Activated CD4-positive, alpha-beta memory T cell treated with anti-CD3 and anti-CD28 coated beads for 36 hours (primary cell): ENCODE results near the gene LMF1. TPM values are rescaled to one million over a fixed set of nuclear protein-coding genes. Genes with fewer than 3 reads are reported as not detected.

Experiments
- CTCF ChIA-PET: fragments of 350-600 bp; sonication (Branson Sonifier 250); formaldehyde crosslinking; loops from one replicate; lab custom pipeline; 2021; ENCODE audit warnings: antibody characterized with exemption, inconsistent platforms; lab: Charles Lee
- POLR2A ChIA-PET: fragments of 350-600 bp; sonication (Branson Sonifier 250); formaldehyde crosslinking; loops from one replicate; lab custom pipeline; 2021; ENCODE audit warnings: antibody characterized with exemption; lab: Charles Lee
- DNase-seq: peaks from one replicate; pipeline ENCODE4 v3.0.0-alpha.2; 2020
- H3K27ac Mint-ChIP-seq: one replicate; pipeline ENCODE4 v1.8.0; 2021; ENCODE audit warnings: mixed read lengths
- H3K27me3 Mint-ChIP-seq: one replicate; pipeline ENCODE4 v1.8.0; 2021; ENCODE audit warnings: mixed read lengths
- H3K36me3 Mint-ChIP-seq: one replicate; pipeline ENCODE4 v1.8.0; 2021; ENCODE audit warnings: mixed read lengths
- H3K4me1 Mint-ChIP-seq: one replicate; pipeline ENCODE4 v1.8.0; 2021; ENCODE audit warnings: low read depth, mixed read lengths
- H3K4me3 Mint-ChIP-seq: one replicate; pipeline ENCODE4 v1.8.0; 2021; ENCODE audit warnings: mild to moderate bottlenecking, mixed read lengths
- H3K9me3 Mint-ChIP-seq: one replicate; pipeline ENCODE4 v1.8.0; 2021; ENCODE audit warnings: mixed read lengths
- intact Hi-C: fragments of 100-400 bp; cut with micrococcal nuclease; formaldehyde crosslinking; loops from one replicate; pipeline ENCODE4 v1.15.1; 2023
- total RNA-seq, 2 experiments: library from RNA; stranded (reverse); gene quantifications; one replicate each; pipeline ENCODE4 v1.2.3, GENCODE V29; 2021

Gene LMF1
- total RNA-seq, 2 experiments from 2014 or later = 14.4 to 15.4 TPM

GRCh38 chr16:1010251-1010650 is 39.5 kb upstream of the LMF1 start:
- intact Hi-C loops = no loop called here
- Mint-ChIP-seq H3K9me3 (no peaks in the 10 kb centered on the region), H3K27ac (no peak overlapping the region), H3K4me1 (peaks cover 10% of the 10 kb centered on the region), H3K4me3 (no peak overlapping the region), H3K36me3 (no peaks in the 10 kb centered on the region), H3K27me3 (no peaks in the 10 kb centered on the region)
- CTCF ChIA-PET = no interaction called here
- DNase-seq = no peak
- POLR2A ChIA-PET = no interaction called here

GRCh38 chr16:1009358-1010150 is 38.8 kb upstream of the LMF1 start:
- POLR2A ChIA-PET = no interaction called here
- CTCF ChIA-PET = no interaction called here
- no peak for DNase-seq
- no peak overlapping the region for H3K27ac Mint-ChIP-seq
- H3K9me3 Mint-ChIP-seq = no peaks in the 10 kb centered on the region
- no peaks in the 10 kb centered on the region for H3K27me3 Mint-ChIP-seq
- intact Hi-C loops = no loop called here
- no peak overlapping the region for H3K4me3 Mint-ChIP-seq
- H3K4me1 Mint-ChIP-seq = peaks cover 12% of the 10 kb centered on the region
- no peaks in the 10 kb centered on the region for H3K36me3 Mint-ChIP-seq

GRCh38 chr16:1008085-1008484 is 37.3 kb upstream of the LMF1 start:
- POLR2A ChIA-PET = no interaction called here
- CTCF ChIA-PET = no interaction called here

GRCh38 chr16:1007284-1007850 is 36.6 kb upstream of the LMF1 start:
- Mint-ChIP-seq H3K27ac (no peak overlapping the region), H3K27me3 (no peaks in the 10 kb centered on the region), H3K36me3 (no peaks in the 10 kb centered on the region), H3K9me3 (no peaks in the 10 kb centered on the region), H3K4me3 (no peak overlapping the region), H3K4me1 (peaks cover 34% of the 10 kb centered on the region)
- CTCF ChIA-PET = no interaction called here
- intact Hi-C loops = no loop called here
- POLR2A ChIA-PET = interaction anchor here (0.6 kb wide), 1 partner anchor 278 kb away, joined by 3 read pairs; no protein-coding TSS in a partner anchor
- no peak for DNase-seq

More at GRCh38 chr16:1008085-1008484, 37.3 kb upstream of the LMF1 start:
- Mint-ChIP-seq H3K36me3 (no peaks in the 10 kb centered on the region), H3K4me1 (peaks cover 26% of the 10 kb centered on the region), H3K9me3 (no peaks in the 10 kb centered on the region), H3K27ac (no peak overlapping the region), H3K27me3 (no peaks in the 10 kb centered on the region), H3K4me3 (no peak overlapping the region)
- DNase-seq = no peak
- intact Hi-C loops = no loop called here

GRCh38 chr16:1006781-1007180 is 36.0 kb upstream of the LMF1 start:
- no peak for DNase-seq
- ChIA-PET CTCF (no interaction called here), POLR2A (interaction anchor here (0.6 kb wide), 1 partner anchor 277 kb away, joined by 3 read pairs; no protein-coding TSS in a partner anchor)
- no peak overlapping the region for H3K4me3 Mint-ChIP-seq
- peaks cover 39% of the 10 kb centered on the region for H3K4me1 Mint-ChIP-seq
- no peaks in the 10 kb centered on the region for H3K36me3 Mint-ChIP-seq
- no peaks in the 10 kb centered on the region for H3K27me3 Mint-ChIP-seq
- H3K9me3 Mint-ChIP-seq = no peaks in the 10 kb centered on the region
- intact Hi-C loops = no loop called here
- no peak overlapping the region for H3K27ac Mint-ChIP-seq

- ChIA-PET POLR2A (interaction anchor here (1.2 to 3.0 kb wide), 2 partner anchors 10 to 41 kb away, joined by 3 to 12 read pairs; no protein-coding TSS in a partner anchor), CTCF (interaction anchor here (0.5 to 1.6 kb wide), 2 partner anchors 41 to 265 kb away, joined by 3 read pairs; partner anchors contain the start of gene CIAO3)
- DNase-seq = no peak
- Mint-ChIP-seq H3K4me1 (peaks cover 43% of the 10 kb centered on the region), H3K9me3 (peaks cover 2% of the 10 kb centered on the region), H3K36me3 (no peaks in the 10 kb centered on the region), H3K27me3 (no peaks in the 10 kb centered on the region), H3K4me3 (no peak overlapping the region), H3K27ac (peak overlapping the region; percentile 67)
- intact Hi-C loops = loop anchor here (2.0 kb wide), 1 partner anchor 34 kb away; the partner anchor contains the start of gene LMF1
Measured at GRCh38 chr16:1005286-1005685, 34.5 kb upstream of the LMF1 start.

GRCh38 chr16:1003391-1004347 is 32.9 kb upstream of the LMF1 start:
- intact Hi-C loops = loop anchor here (2.0 to 5.0 kb wide), 2 partner anchors 33 to 41 kb away; partner anchors contain the start of gene LMF1
- H3K27ac Mint-ChIP-seq = peak overlapping the region; percentile 86
- POLR2A ChIA-PET = interaction anchor here (3.0 kb wide), 1 partner anchor 39 kb away, joined by 12 read pairs; no protein-coding TSS in a partner anchor
- H3K4me1 Mint-ChIP-seq = peaks cover 48% of the 10 kb centered on the region
- CTCF ChIA-PET = interaction anchor here (0.7 to 1.6 kb wide), 3 partner anchors 40 to 323 kb away, joined by 3 read pairs; no protein-coding TSS in a partner anchor
- peak; percentile 79 for DNase-seq
- peaks cover 2% of the 10 kb centered on the region for H3K9me3 Mint-ChIP-seq
- H3K4me3 Mint-ChIP-seq = peak overlapping the region; percentile 49
- no peaks in the 10 kb centered on the region for H3K36me3 Mint-ChIP-seq
- H3K27me3 Mint-ChIP-seq = no peaks in the 10 kb centered on the region

GRCh38 chr16:1002399-1003166 is 31.8 kb upstream of the LMF1 start:
- intact Hi-C loops = loop anchor here (5.0 kb wide), 1 partner anchor 40 kb away; no protein-coding TSS in a partner anchor
- H3K9me3 Mint-ChIP-seq = peaks cover 2% of the 10 kb centered on the region
- H3K27ac Mint-ChIP-seq = peak overlapping the region; percentile 77
- ChIA-PET POLR2A (interaction anchor here (1.4 to 3.0 kb wide), 2 partner anchors 23 to 38 kb away, joined by 3 to 12 read pairs; no protein-coding TSS in a partner anchor), CTCF (interaction anchor here (1.6 kb wide), 1 partner anchor 54 kb away, joined by 4 read pairs; no protein-coding TSS in a partner anchor)
- H3K4me3 Mint-ChIP-seq = peak overlapping the region; percentile 34
- no peaks in the 10 kb centered on the region for H3K36me3 Mint-ChIP-seq
- H3K4me1 Mint-ChIP-seq = peaks cover 58% of the 10 kb centered on the region
- peak; percentile 94 for DNase-seq
- no peaks in the 10 kb centered on the region for H3K27me3 Mint-ChIP-seq

GRCh38 chr16:1001096-1001495 is 30.3 kb upstream of the LMF1 start:
- Mint-ChIP-seq H3K4me1 (peaks cover 66% of the 10 kb centered on the region), H3K27ac (peak overlapping the region; percentile 68), H3K4me3 (no peak overlapping the region), H3K9me3 (peaks cover 2% of the 10 kb centered on the region), H3K36me3 (no peaks in the 10 kb centered on the region), H3K27me3 (no peaks in the 10 kb centered on the region)
- DNase-seq = no peak
- intact Hi-C loops = loop anchor here (5.0 kb wide), 1 partner anchor 39 kb away; no protein-coding TSS in a partner anchor
- ChIA-PET CTCF (interaction anchor here (1.6 kb wide), 1 partner anchor 56 kb away, joined by 4 read pairs; no protein-coding TSS in a partner anchor), POLR2A (interaction anchor here (1.3 kb wide), 2 partner anchors 20 to 36 kb away, joined by 3 to 4 read pairs; partner anchors contain the start of gene SOX8)

GRCh38 chr16:1000608-1001007 is 29.8 kb upstream of the LMF1 start:
- ChIA-PET CTCF (no interaction called here), POLR2A (interaction anchor here (1.3 kb wide), 2 partner anchors 19 to 36 kb away, joined by 3 to 4 read pairs; partner anchors contain the start of gene SOX8)
- Mint-ChIP-seq H3K27me3 (no peaks in the 10 kb centered on the region), H3K4me1 (peaks cover 66% of the 10 kb centered on the region), H3K36me3 (no peaks in the 10 kb centered on the region), H3K4me3 (no peak overlapping the region), H3K27ac (no peak overlapping the region), H3K9me3 (peaks cover 2% of the 10 kb centered on the region)
- intact Hi-C loops = loop anchor here (5.0 kb wide), 1 partner anchor 38 kb away; no protein-coding TSS in a partner anchor
- DNase-seq = no peak
